ENCODE results near the gene MAP1LC3B. TPM values are rescaled to one million over a fixed set of nuclear protein-coding genes. Genes with fewer than 3 reads are reported as not detected.
A peak's percentile ranks its signal among the peaks of the same experiment; 100 is the strongest.

Gene MAP1LC3B
- total RNA-seq: 10 to 100 TPM; 38.0 to 50.6 (median 40.7) TPM

DNA sequence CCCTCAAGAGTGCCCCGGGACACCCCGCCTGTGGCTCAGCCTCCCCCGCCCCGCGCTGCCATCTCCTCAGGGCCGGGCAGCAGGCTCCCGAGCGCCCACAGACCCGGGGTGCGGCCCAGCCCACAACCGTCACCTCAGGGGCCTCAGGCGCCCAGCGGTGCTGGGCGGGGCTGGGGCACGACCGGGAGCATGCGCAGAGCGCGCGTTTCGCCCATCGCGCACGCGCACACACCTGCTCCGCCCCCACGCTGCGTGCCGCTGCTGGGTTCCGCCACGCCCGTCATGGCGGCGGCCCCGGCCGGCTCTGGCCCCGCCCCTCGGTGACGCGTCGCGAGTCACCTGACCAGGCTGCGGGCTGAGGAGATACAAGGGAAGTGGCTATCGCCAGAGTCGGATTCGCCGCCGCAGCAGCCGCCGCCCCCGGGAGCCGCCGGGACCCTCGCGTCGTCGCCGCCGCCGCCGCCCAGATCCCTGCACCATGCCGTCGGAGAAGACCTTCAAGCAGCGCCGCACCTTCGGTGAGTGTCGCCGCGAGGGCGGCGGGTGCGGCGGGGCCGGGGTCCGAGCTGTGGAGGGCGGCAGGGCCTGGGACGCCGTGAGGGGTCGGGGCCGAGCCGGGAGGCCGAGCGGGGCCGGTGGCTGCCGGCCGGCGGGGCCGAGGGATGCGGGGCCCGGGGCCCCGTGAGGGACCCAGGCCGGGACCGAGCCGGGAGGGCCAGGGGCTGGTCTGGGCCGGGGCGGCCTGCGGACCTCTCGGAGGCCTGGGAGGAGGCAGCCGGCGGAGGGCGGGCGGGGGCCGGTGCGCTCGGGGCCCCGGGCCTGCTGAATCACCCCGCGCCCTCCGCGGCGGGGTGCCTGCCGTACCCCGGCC is at the start of gene MAP1LC3B:
Gene MAP1LC3B (plus strand): TSS at position 387 of the 871 bp plus-strand sequence. CDS start 92 bp downstream, at position 479.
- TF ChIP-seq, protein P1, sequence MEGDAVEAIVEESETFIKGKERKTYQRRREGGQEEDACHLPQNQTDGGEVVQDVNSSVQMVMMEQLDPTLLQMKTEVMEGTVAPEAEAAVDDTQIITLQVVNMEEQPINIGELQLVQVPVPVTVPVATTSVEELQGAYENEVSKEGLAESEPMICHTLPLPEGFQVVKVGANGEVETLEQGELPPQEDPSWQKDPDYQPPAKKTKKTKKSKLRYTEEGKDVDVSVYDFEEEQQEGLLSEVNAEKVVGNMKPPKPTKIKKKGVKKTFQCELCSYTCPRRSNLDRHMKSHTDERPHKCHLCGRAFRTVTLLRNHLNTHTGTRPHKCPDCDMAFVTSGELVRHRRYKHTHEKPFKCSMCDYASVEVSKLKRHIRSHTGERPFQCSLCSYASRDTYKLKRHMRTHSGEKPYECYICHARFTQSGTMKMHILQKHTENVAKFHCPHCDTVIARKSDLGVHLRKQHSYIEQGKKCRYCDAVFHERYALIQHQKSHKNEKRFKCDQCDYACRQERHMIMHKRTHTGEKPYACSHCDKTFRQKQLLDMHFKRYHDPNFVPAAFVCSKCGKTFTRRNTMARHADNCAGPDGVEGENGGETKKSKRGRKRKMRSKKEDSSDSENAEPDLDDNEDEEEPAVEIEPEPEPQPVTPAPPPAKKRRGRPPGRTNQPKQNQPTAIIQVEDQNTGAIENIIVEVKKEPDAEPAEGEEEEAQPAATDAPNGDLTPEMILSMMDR (IDR thresholded peaks at IDR 0.05): no peak
- peak; percentile 97 to 99 for TF ChIP-seq POLR2A (IDR thresholded peaks at IDR 0.05)
- Histone ChIP-seq H3K9me3 (no peaks in the 10 kb centered on the region), H3K27me3 (no peaks in the 10 kb centered on the region), H3K4me1 (peaks cover 0 to 37% (median 17%) of the 10 kb centered on the region in 4 donors), H3K4me3 (peak within 1 kb of the TSS; percentile 74 to 97 (median 91)), H3K27ac (peak within 1 kb of the TSS; percentile 95 to 100 (median 98)), H3K36me3 (peaks cover 0 to 4% (median 0%) of the 10 kb centered on the region in 3 donors)
- DNase-seq: peak; percentile 96 to 99 (median 98)

DNA sequence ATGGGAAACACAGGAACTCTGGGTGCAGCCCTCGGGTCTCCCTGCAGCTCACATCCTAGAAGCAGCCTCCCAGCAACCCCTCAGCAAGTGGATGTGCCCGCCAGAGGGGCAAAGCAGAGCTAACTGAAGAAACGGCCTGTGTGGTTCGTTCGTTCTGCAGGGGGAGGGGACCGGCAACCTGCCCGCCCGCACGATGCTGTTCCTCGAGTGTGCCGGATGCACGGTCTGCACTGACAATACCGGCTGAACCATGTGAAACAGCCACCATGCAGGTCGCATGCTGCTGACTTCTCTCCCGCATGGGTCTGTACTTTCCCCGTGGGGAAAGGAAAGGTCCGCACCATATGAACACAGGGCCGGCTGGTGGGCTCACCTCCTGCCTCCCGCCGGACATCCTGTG is 49.6 kb upstream of the MAP1LC3B start:
- Histone ChIP-seq H3K27ac (no peak overlapping the region), H3K4me3 (no peak overlapping the region), H3K27me3 (no peaks in the 10 kb centered on the region), H3K36me3 (peaks cover 0 to 80% (median 0%) of the 10 kb centered on the region in 3 donors), H3K9me3 (no peaks in the 10 kb centered on the region), H3K4me1 (peaks cover 0 to 16% (median 0%) of the 10 kb centered on the region in 4 donors)
- no peak for TF ChIP-seq POLR2A (IDR thresholded peaks at IDR 0.05)
- TF ChIP-seq, protein P1 (IDR thresholded peaks at IDR 0.05): no peak
- DNase-seq: no peak

DNA sequence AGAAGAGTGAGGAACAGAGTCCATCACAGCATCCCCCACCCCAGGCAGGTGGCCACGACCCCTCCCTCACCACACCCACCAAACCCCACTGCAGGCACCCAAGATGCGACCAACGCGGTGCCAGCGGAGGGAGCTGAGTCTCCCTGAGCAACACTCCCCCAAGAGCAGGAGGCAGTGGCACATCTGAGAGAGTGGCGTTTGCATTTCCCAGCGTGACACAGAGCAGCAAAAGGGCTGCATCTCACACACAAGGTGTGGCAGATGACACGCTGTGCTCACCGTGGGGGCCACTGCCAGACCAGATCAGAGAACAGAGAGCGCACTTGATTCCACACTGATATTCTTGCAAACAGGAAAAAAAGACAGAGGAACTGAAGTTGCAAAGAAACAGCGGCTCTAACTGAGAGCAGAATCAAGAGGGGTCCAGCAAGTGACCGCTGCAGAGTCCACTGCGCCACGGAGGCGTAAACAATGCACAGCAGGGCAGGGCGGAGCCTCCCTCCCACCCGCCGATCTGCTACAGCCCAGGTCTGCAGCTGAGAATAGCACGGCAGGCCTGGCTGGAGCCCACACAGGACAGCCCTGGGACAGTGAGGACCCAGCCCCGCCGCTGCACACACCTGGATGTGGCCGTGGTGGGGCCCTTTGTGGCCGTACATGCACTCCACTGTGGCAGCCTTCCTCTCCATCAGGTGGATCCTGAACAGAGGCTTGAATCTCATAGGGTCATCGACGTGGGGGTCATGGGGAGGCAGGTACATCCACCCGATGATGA is 49.0 kb upstream of the MAP1LC3B start:
- TF ChIP-seq POLR2A (IDR thresholded peaks at IDR 0.05): no peak
- no peak for DNase-seq
- H3K27ac ChIP-seq: no peak overlapping the region
- peaks cover 0 to 82% (median 0%) of the 10 kb centered on the region in 3 donors for H3K36me3 ChIP-seq
- H3K4me3 ChIP-seq: no peak overlapping the region
- H3K9me3 ChIP-seq: no peaks in the 10 kb centered on the region
- H3K4me1 ChIP-seq: peaks cover 0 to 16% (median 0%) of the 10 kb centered on the region in 4 donors
- H3K27me3 ChIP-seq: no peaks in the 10 kb centered on the region

DNA sequence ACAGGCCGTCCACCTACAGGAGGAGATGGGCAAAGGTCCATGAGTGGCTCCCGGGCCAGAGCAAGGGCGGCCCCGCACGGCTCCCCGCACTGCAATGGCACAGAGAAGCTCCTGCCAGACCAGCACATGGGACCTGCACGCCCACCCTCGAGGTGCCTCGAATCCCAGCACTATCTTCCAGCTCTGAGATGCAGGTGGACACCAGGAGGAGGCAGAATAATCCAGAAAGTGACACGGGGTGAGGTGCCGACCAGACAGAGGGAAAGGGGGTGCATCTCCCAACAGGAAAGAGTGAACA is 48.4 kb upstream of the MAP1LC3B start:
- peaks cover 0 to 81% (median 0%) of the 10 kb centered on the region in 3 donors for H3K36me3 ChIP-seq
- no peak for DNase-seq
- no peak overlapping the region for H3K4me3 ChIP-seq
- peaks cover 0 to 16% (median 0%) of the 10 kb centered on the region in 4 donors for H3K4me1 ChIP-seq
- H3K27ac ChIP-seq: no peak overlapping the region
- no peaks in the 10 kb centered on the region for H3K27me3 ChIP-seq
- TF ChIP-seq, protein P1 (IDR thresholded peaks at IDR 0.05): no peak
- no peak for TF ChIP-seq POLR2A (IDR thresholded peaks at IDR 0.05)
- H3K9me3 ChIP-seq: no peaks in the 10 kb centered on the region

DNA sequence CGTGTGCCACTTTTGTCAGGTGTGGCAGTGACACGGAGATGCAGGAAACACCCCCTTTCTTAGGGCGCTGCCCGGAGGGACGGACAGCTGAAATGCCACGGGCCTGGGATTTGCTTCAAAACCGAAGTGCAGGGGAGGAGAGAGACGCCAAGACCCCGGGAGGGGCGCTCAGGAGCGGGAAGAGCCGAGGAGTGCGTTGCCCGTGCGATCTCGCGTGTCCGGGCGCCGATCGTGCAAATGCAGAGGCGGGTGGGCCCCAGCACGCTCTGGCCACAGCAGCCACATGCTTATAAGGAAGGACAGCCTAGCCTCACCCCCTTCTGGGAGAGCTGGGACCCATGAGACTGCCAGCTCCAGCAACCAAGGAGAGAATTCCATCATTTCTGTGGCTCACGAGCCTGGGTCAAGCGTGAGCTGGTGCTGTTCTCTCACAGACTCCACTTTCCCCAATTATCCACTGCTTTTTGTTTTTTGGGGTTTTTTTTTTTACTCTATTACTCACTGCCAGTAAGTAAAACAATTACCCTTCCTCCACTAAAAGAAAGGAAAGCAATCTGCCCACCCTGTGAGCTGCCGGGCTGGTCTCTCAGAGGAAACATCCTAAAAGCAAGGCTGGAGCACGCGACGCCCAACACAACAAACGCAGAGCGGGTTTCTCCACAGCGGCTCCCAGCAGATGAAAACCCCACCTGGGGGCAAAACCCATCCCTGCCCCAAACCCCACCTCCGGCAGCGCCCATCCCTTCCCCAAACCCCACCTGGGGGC is 47.8 kb upstream of the MAP1LC3B start:
- TF ChIP-seq POLR2A (IDR thresholded peaks at IDR 0.05): no peak
- TF ChIP-seq, protein P1 (IDR thresholded peaks at IDR 0.05): no peak

More for the DNA sequence above, 47.8 kb upstream of the MAP1LC3B start:
- H3K4me3 ChIP-seq: no peak overlapping the region
- peak overlapping the region; percentile 27 to 60 (median 54) for H3K27ac ChIP-seq
- H3K9me3 ChIP-seq: no peaks in the 10 kb centered on the region
- peaks cover 0 to 80% (median 0%) of the 10 kb centered on the region in 3 donors for H3K36me3 ChIP-seq
- DNase-seq: no peak
- peaks cover 0 to 16% (median 0%) of the 10 kb centered on the region in 4 donors for H3K4me1 ChIP-seq
- H3K27me3 ChIP-seq: no peaks in the 10 kb centered on the region

All from Peyer's patch (tissue), 4 donors.